SK-N-MC (cell line): ENCODE results near the gene IFNA8.

Experiments used
- EZH2 ChIP-seq: fragments of 200-600 bp; sonication (generic); IDR thresholded peaks from one replicate; pipeline ENCODE4 v1.6.1; 2017; ENCODE audit warnings: antibody characterized with exemption
- POLR2AphosphoS5 ChIP-seq: IDR thresholded peaks from 2 replicates; pipeline ENCODE4 v1.6.1; 2012; ENCODE audit warnings: mild to moderate bottlenecking, low read depth, low read length, borderline replicate concordance

GRCh38 chr9:21398955-21399489 is 9.9 kb upstream of the IFNA8 start:
- no peak for TF ChIP-seq EZH2
- no peak for TF ChIP-seq POLR2AphosphoS5
